ENCODE measurements around the gene MSH6. TPM values are rescaled to one million over a fixed set of nuclear protein-coding genes. Genes with fewer than 3 reads are reported as not detected.

Gene MSH6
- total and polyA plus RNA-seq, 2 of the 8 experiments (the other 6 are each of a cell fraction or from before 2014, with no cell fraction given), result 45.8 to 301 TPM

DNA sequence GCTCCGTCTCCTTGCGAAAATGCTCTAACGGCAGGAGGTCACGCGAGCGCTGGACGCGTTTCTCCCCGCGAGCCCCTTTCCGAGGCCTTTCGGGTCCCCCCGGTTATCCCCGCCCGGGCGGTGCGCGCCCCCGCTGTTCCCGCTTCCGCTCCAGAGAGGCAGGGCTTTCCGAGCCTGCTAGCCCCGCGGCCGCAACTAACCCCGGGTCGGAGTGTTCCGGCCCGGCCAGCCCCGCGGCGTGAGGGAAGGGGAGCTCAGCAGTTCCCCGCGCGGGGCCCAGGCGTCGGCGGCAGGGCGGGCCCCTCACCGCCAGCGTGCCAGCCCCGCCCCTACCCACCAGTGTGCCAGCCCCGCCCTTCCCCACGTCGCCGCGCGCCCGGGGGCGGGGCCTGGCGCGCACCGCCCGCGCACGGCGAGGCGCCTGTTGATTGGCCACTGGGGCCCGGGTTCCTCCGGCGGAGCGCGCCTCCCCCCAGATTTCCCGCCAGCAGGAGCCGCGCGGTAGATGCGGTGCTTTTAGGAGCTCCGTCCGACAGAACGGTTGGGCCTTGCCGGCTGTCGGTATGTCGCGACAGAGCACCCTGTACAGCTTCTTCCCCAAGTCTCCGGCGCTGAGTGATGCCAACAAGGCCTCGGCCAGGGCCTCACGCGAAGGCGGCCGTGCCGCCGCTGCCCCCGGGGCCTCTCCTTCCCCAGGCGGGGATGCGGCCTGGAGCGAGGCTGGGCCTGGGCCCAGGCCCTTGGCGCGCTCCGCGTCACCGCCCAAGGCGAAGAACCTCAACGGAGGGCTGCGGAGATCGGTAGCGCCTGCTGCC, at the start of gene MSH6 (continued):
- TF ChIP-seq, protein P1, sequence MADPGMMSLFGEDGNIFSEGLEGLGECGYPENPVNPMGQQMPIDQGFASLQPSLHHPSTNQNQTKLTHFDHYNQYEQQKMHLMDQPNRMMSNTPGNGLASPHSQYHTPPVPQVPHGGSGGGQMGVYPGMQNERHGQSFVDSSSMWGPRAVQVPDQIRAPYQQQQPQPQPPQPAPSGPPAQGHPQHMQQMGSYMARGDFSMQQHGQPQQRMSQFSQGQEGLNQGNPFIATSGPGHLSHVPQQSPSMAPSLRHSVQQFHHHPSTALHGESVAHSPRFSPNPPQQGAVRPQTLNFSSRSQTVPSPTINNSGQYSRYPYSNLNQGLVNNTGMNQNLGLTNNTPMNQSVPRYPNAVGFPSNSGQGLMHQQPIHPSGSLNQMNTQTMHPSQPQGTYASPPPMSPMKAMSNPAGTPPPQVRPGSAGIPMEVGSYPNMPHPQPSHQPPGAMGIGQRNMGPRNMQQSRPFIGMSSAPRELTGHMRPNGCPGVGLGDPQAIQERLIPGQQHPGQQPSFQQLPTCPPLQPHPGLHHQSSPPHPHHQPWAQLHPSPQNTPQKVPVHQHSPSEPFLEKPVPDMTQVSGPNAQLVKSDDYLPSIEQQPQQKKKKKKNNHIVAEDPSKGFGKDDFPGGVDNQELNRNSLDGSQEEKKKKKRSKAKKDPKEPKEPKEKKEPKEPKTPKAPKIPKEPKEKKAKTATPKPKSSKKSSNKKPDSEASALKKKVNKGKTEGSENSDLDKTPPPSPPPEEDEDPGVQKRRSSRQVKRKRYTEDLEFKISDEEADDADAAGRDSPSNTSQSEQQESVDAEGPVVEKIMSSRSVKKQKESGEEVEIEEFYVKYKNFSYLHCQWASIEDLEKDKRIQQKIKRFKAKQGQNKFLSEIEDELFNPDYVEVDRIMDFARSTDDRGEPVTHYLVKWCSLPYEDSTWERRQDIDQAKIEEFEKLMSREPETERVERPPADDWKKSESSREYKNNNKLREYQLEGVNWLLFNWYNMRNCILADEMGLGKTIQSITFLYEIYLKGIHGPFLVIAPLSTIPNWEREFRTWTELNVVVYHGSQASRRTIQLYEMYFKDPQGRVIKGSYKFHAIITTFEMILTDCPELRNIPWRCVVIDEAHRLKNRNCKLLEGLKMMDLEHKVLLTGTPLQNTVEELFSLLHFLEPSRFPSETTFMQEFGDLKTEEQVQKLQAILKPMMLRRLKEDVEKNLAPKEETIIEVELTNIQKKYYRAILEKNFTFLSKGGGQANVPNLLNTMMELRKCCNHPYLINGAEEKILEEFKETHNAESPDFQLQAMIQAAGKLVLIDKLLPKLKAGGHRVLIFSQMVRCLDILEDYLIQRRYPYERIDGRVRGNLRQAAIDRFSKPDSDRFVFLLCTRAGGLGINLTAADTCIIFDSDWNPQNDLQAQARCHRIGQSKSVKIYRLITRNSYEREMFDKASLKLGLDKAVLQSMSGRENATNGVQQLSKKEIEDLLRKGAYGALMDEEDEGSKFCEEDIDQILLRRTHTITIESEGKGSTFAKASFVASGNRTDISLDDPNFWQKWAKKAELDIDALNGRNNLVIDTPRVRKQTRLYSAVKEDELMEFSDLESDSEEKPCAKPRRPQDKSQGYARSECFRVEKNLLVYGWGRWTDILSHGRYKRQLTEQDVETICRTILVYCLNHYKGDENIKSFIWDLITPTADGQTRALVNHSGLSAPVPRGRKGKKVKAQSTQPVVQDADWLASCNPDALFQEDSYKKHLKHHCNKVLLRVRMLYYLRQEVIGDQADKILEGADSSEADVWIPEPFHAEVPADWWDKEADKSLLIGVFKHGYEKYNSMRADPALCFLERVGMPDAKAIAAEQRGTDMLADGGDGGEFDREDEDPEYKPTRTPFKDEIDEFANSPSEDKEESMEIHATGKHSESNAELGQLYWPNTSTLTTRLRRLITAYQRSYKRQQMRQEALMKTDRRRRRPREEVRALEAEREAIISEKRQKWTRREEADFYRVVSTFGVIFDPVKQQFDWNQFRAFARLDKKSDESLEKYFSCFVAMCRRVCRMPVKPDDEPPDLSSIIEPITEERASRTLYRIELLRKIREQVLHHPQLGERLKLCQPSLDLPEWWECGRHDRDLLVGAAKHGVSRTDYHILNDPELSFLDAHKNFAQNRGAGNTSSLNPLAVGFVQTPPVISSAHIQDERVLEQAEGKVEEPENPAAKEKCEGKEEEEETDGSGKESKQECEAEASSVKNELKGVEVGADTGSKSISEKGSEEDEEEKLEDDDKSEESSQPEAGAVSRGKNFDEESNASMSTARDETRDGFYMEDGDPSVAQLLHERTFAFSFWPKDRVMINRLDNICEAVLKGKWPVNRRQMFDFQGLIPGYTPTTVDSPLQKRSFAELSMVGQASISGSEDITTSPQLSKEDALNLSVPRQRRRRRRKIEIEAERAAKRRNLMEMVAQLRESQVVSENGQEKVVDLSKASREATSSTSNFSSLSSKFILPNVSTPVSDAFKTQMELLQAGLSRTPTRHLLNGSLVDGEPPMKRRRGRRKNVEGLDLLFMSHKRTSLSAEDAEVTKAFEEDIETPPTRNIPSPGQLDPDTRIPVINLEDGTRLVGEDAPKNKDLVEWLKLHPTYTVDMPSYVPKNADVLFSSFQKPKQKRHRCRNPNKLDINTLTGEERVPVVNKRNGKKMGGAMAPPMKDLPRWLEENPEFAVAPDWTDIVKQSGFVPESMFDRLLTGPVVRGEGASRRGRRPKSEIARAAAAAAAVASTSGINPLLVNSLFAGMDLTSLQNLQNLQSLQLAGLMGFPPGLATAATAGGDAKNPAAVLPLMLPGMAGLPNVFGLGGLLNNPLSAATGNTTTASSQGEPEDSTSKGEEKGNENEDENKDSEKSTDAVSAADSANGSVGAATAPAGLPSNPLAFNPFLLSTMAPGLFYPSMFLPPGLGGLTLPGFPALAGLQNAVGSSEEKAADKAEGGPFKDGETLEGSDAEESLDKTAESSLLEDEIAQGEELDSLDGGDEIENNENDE (IDR thresholded peaks at IDR 0.05; ENCODE audit: insufficient replicate concordance, low read length), result no peak
- TF ChIP-seq, protein P2, sequence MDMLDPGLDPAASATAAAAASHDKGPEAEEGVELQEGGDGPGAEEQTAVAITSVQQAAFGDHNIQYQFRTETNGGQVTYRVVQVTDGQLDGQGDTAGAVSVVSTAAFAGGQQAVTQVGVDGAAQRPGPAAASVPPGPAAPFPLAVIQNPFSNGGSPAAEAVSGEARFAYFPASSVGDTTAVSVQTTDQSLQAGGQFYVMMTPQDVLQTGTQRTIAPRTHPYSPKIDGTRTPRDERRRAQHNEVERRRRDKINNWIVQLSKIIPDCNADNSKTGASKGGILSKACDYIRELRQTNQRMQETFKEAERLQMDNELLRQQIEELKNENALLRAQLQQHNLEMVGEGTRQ (IDR thresholded peaks at IDR 0.05; ENCODE audit: low read length), result no peak
- TF ChIP-seq POLR2A (IDR thresholded peaks at IDR 0.05; ENCODE audit: control extremely low read depth in 1 of 2, low read depth in 2 of 2, low read length in 2 of 2), result peak; percentile 91 to 92
- TF ChIP-seq CREB1 (IDR thresholded peaks at IDR 0.05), result peak; percentile 24
- peak; percentile 17 to 65; a peak in 1 of 4 replicates for TF ChIP-seq HDAC2 (IDR thresholded peaks at IDR 0.05; ENCODE audit: borderline replicate concordance in 1 of 2, low read depth in 2 of 2, low read length in 2 of 2)
- TF ChIP-seq BRCA1 (IDR thresholded peaks at IDR 0.05; ENCODE audit: low read depth, low read length), result no peak
- 0 out of 2 replicates have a peak, but pooled peaks have one; percentile 45 for TF ChIP-seq KDM5A (IDR thresholded peaks at IDR 0.05; ENCODE audit: low read length)
- TF ChIP-seq ASH2L (IDR thresholded peaks at IDR 0.05; ENCODE audit: low read length), result peak; percentile 27
- no peak for TF ChIP-seq JUND (IDR thresholded peaks at IDR 0.05; ENCODE audit: low read length)

Data from H1 (cell line).